Measurements from ENCODE around the gene FBXL17. TPM values are rescaled to one million over a fixed set of nuclear protein-coding genes. Genes with fewer than 3 reads are reported as not detected.

The FBXL17 gene
- total and polyA plus RNA-seq, 4 donors, result 2.1 to 14.1 (median 6.3) TPM

- TF ChIP-seq RAD21 (IDR thresholded peaks at IDR 0.05) (peak in 1 of 2 donors; percentile 14), TAF1 (conservative IDR thresholded peaks at IDR 0.05) (no peak), SP1 (IDR thresholded peaks at IDR 0.05) (no peak), YY1 (IDR thresholded peaks at IDR 0.05) (peak; percentile 26), MAX (IDR thresholded peaks at IDR 0.05) (no peak), RXRA (IDR thresholded peaks at IDR 0.05) (peak; percentile 22 to 39), FOXA2 (IDR thresholded peaks at IDR 0.05) (peak; percentile 60), EGR1 (IDR thresholded peaks at IDR 0.05; ENCODE audit: low read depth in 2 of 2) (no peak), NR2F2 (IDR thresholded peaks at IDR 0.05) (no peak), HNF4A (conservative IDR thresholded peaks at IDR 0.05) (peak; percentile 36 to 37), JUND (IDR thresholded peaks at IDR 0.05) (peak; percentile 36 to 45), HNF4G (IDR thresholded peaks at IDR 0.05) (no peak), FOXA1 (IDR thresholded peaks at IDR 0.05) (no peak), GABPA (IDR thresholded peaks at IDR 0.05 in 1 of 2, conservative IDR thresholded peaks at IDR 0.05 in 1 of 2) (no peak)
- TF ChIP-seq, protein P1, sequence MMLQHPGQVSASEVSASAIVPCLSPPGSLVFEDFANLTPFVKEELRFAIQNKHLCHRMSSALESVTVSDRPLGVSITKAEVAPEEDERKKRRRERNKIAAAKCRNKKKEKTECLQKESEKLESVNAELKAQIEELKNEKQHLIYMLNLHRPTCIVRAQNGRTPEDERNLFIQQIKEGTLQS (IDR thresholded peaks at IDR 0.05), result no peak
- TF ChIP-seq, protein P2, sequence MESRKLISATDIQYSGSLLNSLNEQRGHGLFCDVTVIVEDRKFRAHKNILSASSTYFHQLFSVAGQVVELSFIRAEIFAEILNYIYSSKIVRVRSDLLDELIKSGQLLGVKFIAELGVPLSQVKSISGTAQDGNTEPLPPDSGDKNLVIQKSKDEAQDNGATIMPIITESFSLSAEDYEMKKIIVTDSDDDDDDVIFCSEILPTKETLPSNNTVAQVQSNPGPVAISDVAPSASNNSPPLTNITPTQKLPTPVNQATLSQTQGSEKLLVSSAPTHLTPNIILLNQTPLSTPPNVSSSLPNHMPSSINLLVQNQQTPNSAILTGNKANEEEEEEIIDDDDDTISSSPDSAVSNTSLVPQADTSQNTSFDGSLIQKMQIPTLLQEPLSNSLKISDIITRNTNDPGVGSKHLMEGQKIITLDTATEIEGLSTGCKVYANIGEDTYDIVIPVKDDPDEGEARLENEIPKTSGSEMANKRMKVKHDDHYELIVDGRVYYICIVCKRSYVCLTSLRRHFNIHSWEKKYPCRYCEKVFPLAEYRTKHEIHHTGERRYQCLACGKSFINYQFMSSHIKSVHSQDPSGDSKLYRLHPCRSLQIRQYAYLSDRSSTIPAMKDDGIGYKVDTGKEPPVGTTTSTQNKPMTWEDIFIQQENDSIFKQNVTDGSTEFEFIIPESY (IDR thresholded peaks at IDR 0.05), result peak; percentile 14
- TF ChIP-seq, protein P3, sequence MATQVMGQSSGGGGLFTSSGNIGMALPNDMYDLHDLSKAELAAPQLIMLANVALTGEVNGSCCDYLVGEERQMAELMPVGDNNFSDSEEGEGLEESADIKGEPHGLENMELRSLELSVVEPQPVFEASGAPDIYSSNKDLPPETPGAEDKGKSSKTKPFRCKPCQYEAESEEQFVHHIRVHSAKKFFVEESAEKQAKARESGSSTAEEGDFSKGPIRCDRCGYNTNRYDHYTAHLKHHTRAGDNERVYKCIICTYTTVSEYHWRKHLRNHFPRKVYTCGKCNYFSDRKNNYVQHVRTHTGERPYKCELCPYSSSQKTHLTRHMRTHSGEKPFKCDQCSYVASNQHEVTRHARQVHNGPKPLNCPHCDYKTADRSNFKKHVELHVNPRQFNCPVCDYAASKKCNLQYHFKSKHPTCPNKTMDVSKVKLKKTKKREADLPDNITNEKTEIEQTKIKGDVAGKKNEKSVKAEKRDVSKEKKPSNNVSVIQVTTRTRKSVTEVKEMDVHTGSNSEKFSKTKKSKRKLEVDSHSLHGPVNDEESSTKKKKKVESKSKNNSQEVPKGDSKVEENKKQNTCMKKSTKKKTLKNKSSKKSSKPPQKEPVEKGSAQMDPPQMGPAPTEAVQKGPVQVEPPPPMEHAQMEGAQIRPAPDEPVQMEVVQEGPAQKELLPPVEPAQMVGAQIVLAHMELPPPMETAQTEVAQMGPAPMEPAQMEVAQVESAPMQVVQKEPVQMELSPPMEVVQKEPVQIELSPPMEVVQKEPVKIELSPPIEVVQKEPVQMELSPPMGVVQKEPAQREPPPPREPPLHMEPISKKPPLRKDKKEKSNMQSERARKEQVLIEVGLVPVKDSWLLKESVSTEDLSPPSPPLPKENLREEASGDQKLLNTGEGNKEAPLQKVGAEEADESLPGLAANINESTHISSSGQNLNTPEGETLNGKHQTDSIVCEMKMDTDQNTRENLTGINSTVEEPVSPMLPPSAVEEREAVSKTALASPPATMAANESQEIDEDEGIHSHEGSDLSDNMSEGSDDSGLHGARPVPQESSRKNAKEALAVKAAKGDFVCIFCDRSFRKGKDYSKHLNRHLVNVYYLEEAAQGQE (IDR thresholded peaks at IDR 0.05), result no peak
- TF ChIP-seq, protein P4, sequence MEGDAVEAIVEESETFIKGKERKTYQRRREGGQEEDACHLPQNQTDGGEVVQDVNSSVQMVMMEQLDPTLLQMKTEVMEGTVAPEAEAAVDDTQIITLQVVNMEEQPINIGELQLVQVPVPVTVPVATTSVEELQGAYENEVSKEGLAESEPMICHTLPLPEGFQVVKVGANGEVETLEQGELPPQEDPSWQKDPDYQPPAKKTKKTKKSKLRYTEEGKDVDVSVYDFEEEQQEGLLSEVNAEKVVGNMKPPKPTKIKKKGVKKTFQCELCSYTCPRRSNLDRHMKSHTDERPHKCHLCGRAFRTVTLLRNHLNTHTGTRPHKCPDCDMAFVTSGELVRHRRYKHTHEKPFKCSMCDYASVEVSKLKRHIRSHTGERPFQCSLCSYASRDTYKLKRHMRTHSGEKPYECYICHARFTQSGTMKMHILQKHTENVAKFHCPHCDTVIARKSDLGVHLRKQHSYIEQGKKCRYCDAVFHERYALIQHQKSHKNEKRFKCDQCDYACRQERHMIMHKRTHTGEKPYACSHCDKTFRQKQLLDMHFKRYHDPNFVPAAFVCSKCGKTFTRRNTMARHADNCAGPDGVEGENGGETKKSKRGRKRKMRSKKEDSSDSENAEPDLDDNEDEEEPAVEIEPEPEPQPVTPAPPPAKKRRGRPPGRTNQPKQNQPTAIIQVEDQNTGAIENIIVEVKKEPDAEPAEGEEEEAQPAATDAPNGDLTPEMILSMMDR (IDR thresholded peaks at IDR 0.05; ENCODE audit: low read depth, low read length, missing input control), result no peak
- H3K27ac ChIP-seq (ENCODE audit: low read depth in 1 of 2, low read length in 2 of 2), result no peak overlapping the region
- DNase-seq (ENCODE audit: low spot score), result no peak
Measured at GRCh38 chr5:107916731-107917725, 464.9 kb downstream of the FBXL17 start.

More at GRCh38 chr5:107916731-107917725, 464.9 kb downstream of the FBXL17 start:
- WGBS, result 73% methylated on average over 6 of the region's 6 CpGs
- Histone ChIP-seq H3K9me3 (ENCODE audit: control insufficient read depth in 4 of 4, low read length in 3 of 4) (no peaks in the 10 kb centered on the region), H3K4me3 (ENCODE audit: low read depth in 1 of 3, low read length in 3 of 3) (no peak overlapping the region), H3K4me1 (ENCODE audit: control insufficient read depth in 4 of 4, insufficient read depth in 4 of 4, low read length in 3 of 4) (peaks cover 1 to 18% (median 13%) of the 10 kb centered on the region in 4 donors), H3K27me3 (ENCODE audit: control insufficient read depth in 4 of 4, insufficient read depth in 4 of 4, low read length in 3 of 4) (no peaks in the 10 kb centered on the region), H3K9ac (ENCODE audit: low read depth in 1 of 2, low read length in 2 of 2) (no peak overlapping the region), H3K36me3 (ENCODE audit: control insufficient read depth in 4 of 4, insufficient read depth in 3 of 4, low read depth in 1 of 4, low read length in 3 of 4) (no peaks in the 10 kb centered on the region)

Measured in liver (tissue), 9 donors.